Mesendoderm (in vitro differentiated cells): ENCODE data around the gene DDX59.

Experiments
- DNase-seq: peaks from one replicate; pipeline ENCODE4 v3.0.0; 2013
- H2AK5ac ChIP-seq: 2 replicates; pipeline ENCODE4 v1.6.1; 2013; ENCODE audit warnings: low read length, inconsistent platforms
- H2BK120ac ChIP-seq: 2 replicates; pipeline ENCODE4 v1.6.1; 2013; ENCODE audit warnings: low read depth, mild to moderate bottlenecking, low read length, moderate library complexity, mixed read lengths
- H2BK15ac ChIP-seq: replicated peaks from 2 replicates; pipeline ENCODE4 v1.6.1; 2013; ENCODE audit warnings: low read depth, mild to moderate bottlenecking, moderate library complexity
- H2BK5ac ChIP-seq: 2 replicates; pipeline ENCODE4 v1.6.1; 2013; ENCODE audit warnings: low read length, inconsistent platforms
- H3K18ac ChIP-seq: 2 replicates; pipeline ENCODE4 v1.6.1; 2013; ENCODE audit warnings: mild to moderate bottlenecking, low read length, mixed read lengths
- H3K23ac ChIP-seq: one replicate; pipeline ENCODE4 v1.6.1; 2013; ENCODE audit warnings: low read length
- H3K27ac ChIP-seq: 2 replicates; pipeline ENCODE4 v1.5.1; 2013; ENCODE audit warnings: low read depth, mild to moderate bottlenecking, inconsistent platforms, low read length, moderate library complexity
- H3K27me3 ChIP-seq: 2 replicates; pipeline ENCODE4 v1.6.1; 2013; ENCODE audit warnings: low read length, control low read depth, mild to moderate bottlenecking, inconsistent platforms; ENCODE audit not compliant: insufficient read depth, poor library complexity
- H3K36me3 ChIP-seq: 2 replicates; pipeline ENCODE4 v1.6.1; 2013; ENCODE audit warnings: low read length, inconsistent platforms; ENCODE audit not compliant: control insufficient read depth, insufficient read depth
- H3K4ac ChIP-seq: one replicate; pipeline ENCODE4 v1.6.1; 2013; ENCODE audit warnings: low read depth, mild to moderate bottlenecking, low read length, moderate library complexity
- H3K4me1 ChIP-seq: 2 replicates; pipeline ENCODE4 v1.6.1; 2013; ENCODE audit warnings: low read depth, low read length, inconsistent platforms; ENCODE audit not compliant: control insufficient read depth
- H3K4me2 ChIP-seq: 2 replicates; pipeline ENCODE4 v1.6.1; 2013; ENCODE audit warnings: low read length
- H3K4me3 ChIP-seq: 2 replicates; pipeline ENCODE4 v1.5.1; 2013; ENCODE audit warnings: mild to moderate bottlenecking, low read length
- H3K56ac ChIP-seq: one replicate; pipeline ENCODE4 v1.6.1; 2013; ENCODE audit warnings: low read length
- H3K79me1 ChIP-seq: 2 replicates; pipeline ENCODE4 v1.6.1; 2013; ENCODE audit warnings: low read length, inconsistent platforms
- H3K79me2 ChIP-seq: 2 replicates; pipeline ENCODE4 v1.6.1; 2013; ENCODE audit warnings: mild to moderate bottlenecking, low read length; ENCODE audit not compliant: control insufficient read depth, insufficient read depth
- H3K9ac ChIP-seq: 2 replicates; pipeline ENCODE4 v1.6.1; 2013; ENCODE audit warnings: low read length, inconsistent platforms
- H4K5ac ChIP-seq: one replicate; pipeline ENCODE4 v1.6.1; 2013; ENCODE audit warnings: low read length
- H4K8ac ChIP-seq: one replicate; pipeline ENCODE4 v1.6.1; 2013; ENCODE audit warnings: low read depth, mild to moderate bottlenecking, control low read depth, low read length, moderate library complexity
- WGBS: extraction: QIAGEN DNeasy Blood & Tissue Kit; methylation state at CpG from one replicate; pipeline ENCODE4 v1.1.7; 2013; ENCODE audit warnings: low lambda C conversion rate, missing lambda C conversion rate; ENCODE audit not compliant: insufficient coverage; ENCODE audit errors: extremely low coverage; 5-methylcytosine and 5-hydroxymethylcytosine counted together

DDX59 gene

GRCh38 chr1:200692316-200692715 is 22.6 kb upstream of the DDX59 start:
- Histone ChIP-seq H3K4me1 (no peaks in the 10 kb centered on the region), H2BK15ac (no peak overlapping the region), H4K8ac (no peak overlapping the region), H2AK5ac (no peak overlapping the region), H3K79me1 (no peaks in the 10 kb centered on the region), H3K4ac (no peak overlapping the region), H3K56ac (no peak overlapping the region), H3K18ac (no peak overlapping the region), H3K27ac (no peak overlapping the region), H3K79me2 (no peaks in the 10 kb centered on the region), H3K9ac (no peak overlapping the region), H3K4me3 (no peak overlapping the region), H2BK120ac (no peak overlapping the region), H3K23ac (no peak overlapping the region), H3K27me3 (no peaks in the 10 kb centered on the region), H3K36me3 (no peaks in the 10 kb centered on the region), H3K4me2 (no peak overlapping the region), H2BK5ac (no peak overlapping the region), H4K5ac (no peak overlapping the region)
- DNase-seq: no peak
- no CpG with 5 or more reads among the region's 1 CpG for WGBS

DNA sequence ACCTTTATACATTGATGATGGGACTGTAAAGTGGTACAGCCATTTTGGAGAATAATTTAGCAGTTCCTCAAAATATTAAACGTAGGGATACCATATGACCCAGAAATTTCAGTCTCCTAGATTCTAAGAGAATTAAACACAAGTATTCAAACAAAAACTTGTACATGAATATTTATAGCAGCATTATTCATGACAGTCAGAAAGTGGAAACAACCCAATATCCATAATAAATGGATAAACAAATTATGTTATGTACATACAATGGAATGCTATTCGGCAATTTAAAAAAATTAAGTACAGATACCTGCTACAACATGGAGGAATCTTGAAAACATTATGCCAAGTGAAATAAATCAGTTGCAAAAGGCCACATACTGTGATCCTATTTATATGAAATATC is 16.9 kb upstream of the DDX59 start:
- WGBS: no CpG with 5 or more reads among the region's 2 CpGs

GRCh38 chr1:200684015-200684414 is 14.3 kb upstream of the DDX59 start:
- H3K27ac ChIP-seq: no peak overlapping the region
- no peak overlapping the region for H2BK120ac ChIP-seq
- no peak overlapping the region for H3K23ac ChIP-seq
- no CpG with 5 or more reads among the region's 4 CpGs for WGBS
- no peak overlapping the region for H3K18ac ChIP-seq
- no peaks in the 10 kb centered on the region for H3K27me3 ChIP-seq
- no peaks in the 10 kb centered on the region for H3K79me2 ChIP-seq
- no peak overlapping the region for H3K4ac ChIP-seq
- H2BK5ac ChIP-seq: no peak overlapping the region
- H3K79me1 ChIP-seq: no peaks in the 10 kb centered on the region
- no peak overlapping the region for H3K56ac ChIP-seq
- no peak overlapping the region for H3K4me2 ChIP-seq
- DNase-seq: no peak
- no peaks in the 10 kb centered on the region for H3K4me1 ChIP-seq
- H3K36me3 ChIP-seq: no peaks in the 10 kb centered on the region
- H2AK5ac ChIP-seq: no peak overlapping the region
- no peak overlapping the region for H3K9ac ChIP-seq
- no peak overlapping the region for H4K8ac ChIP-seq
- no peak overlapping the region for H2BK15ac ChIP-seq
- no peak overlapping the region for H4K5ac ChIP-seq
- H3K4me3 ChIP-seq: no peak overlapping the region

More for the DNA sequence above, 16.9 kb upstream of the DDX59 start:
- DNase-seq: no peak
- no peak overlapping the region for H3K18ac ChIP-seq
- no peak overlapping the region for H3K4ac ChIP-seq
- no peak overlapping the region for H2BK120ac ChIP-seq
- no peak overlapping the region for H2BK15ac ChIP-seq
- no peak overlapping the region for H3K56ac ChIP-seq
- H3K4me1 ChIP-seq: no peaks in the 10 kb centered on the region
- no peaks in the 10 kb centered on the region for H3K36me3 ChIP-seq
- H2AK5ac ChIP-seq: no peak overlapping the region
- no peak overlapping the region for H3K4me2 ChIP-seq
- no peak overlapping the region for H3K4me3 ChIP-seq
- no peak overlapping the region for H4K8ac ChIP-seq
- H3K9ac ChIP-seq: no peak overlapping the region
- no peak overlapping the region for H4K5ac ChIP-seq
- no peaks in the 10 kb centered on the region for H3K27me3 ChIP-seq
- no peaks in the 10 kb centered on the region for H3K79me2 ChIP-seq
- no peak overlapping the region for H3K27ac ChIP-seq
- no peak overlapping the region for H3K23ac ChIP-seq
- no peak overlapping the region for H2BK5ac ChIP-seq
- no peaks in the 10 kb centered on the region for H3K79me1 ChIP-seq

DNA sequence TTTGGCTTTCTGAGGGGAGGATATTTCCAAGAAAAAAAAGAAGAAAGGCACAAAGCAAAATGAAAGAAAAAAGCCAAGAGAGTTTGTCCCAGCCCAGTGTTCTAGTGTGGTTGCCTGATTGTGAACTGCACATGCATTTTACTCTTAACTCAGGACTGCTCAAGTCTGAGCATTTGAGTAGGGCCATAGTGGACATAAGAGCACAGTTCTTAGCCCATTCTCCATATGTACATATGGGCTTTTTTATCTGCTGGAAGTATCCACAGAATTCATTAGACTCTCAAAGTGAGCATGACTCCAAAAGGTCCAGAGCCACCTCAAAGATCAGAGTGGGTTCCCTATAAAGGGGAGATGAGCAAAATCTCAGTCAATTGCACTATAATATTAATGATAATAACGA is 13.6 kb upstream of the DDX59 start:
- WGBS: no CpG with 5 or more reads among the region's 1 CpG
- no peak overlapping the region for H3K4me2 ChIP-seq
- no peaks in the 10 kb centered on the region for H3K27me3 ChIP-seq
- no peak overlapping the region for H2BK5ac ChIP-seq
- no peaks in the 10 kb centered on the region for H3K4me1 ChIP-seq
- no peak overlapping the region for H2BK120ac ChIP-seq
- no peak overlapping the region for H3K4me3 ChIP-seq
- no peak overlapping the region for H4K8ac ChIP-seq
- DNase-seq: no peak
- no peak overlapping the region for H2BK15ac ChIP-seq
- H3K56ac ChIP-seq: no peak overlapping the region
- H3K79me1 ChIP-seq: no peaks in the 10 kb centered on the region
- no peak overlapping the region for H3K4ac ChIP-seq
- no peak overlapping the region for H3K23ac ChIP-seq
- H3K36me3 ChIP-seq: no peaks in the 10 kb centered on the region
- H3K27ac ChIP-seq: no peak overlapping the region
- H3K18ac ChIP-seq: no peak overlapping the region
- H2AK5ac ChIP-seq: no peak overlapping the region
- no peak overlapping the region for H3K9ac ChIP-seq
- H4K5ac ChIP-seq: no peak overlapping the region
- no peaks in the 10 kb centered on the region for H3K79me2 ChIP-seq

- DNase-seq: no peak
- Histone ChIP-seq H3K56ac (no peak overlapping the region), H3K18ac (no peak overlapping the region), H3K4me2 (no peak overlapping the region), H3K27me3 (no peaks in the 10 kb centered on the region), H2BK5ac (no peak overlapping the region), H3K9ac (no peak overlapping the region), H4K5ac (no peak overlapping the region), H3K27ac (no peak overlapping the region), H3K23ac (no peak overlapping the region), H3K4ac (no peak overlapping the region), H4K8ac (no peak overlapping the region), H2BK15ac (no peak overlapping the region), H3K4me3 (no peak overlapping the region), H3K79me1 (no peaks in the 10 kb centered on the region), H2AK5ac (no peak overlapping the region), H3K4me1 (no peaks in the 10 kb centered on the region), H3K79me2 (no peaks in the 10 kb centered on the region), H2BK120ac (no peak overlapping the region), H3K36me3 (no peaks in the 10 kb centered on the region)
- no CpG with 5 or more reads among the region's 6 CpGs for WGBS
Observed at GRCh38 chr1:200681231-200681630, 11.5 kb upstream of the DDX59 start.

- H3K4ac ChIP-seq: no peak overlapping the region
- no peaks in the 10 kb centered on the region for H3K4me1 ChIP-seq
- H2BK5ac ChIP-seq: no peak overlapping the region
- H4K5ac ChIP-seq: no peak overlapping the region
- no peaks in the 10 kb centered on the region for H3K27me3 ChIP-seq
- H3K56ac ChIP-seq: no peak overlapping the region
- WGBS: no CpG with 5 or more reads among the region's 6 CpGs
- no peak overlapping the region for H3K18ac ChIP-seq
- H3K79me2 ChIP-seq: no peaks in the 10 kb centered on the region
- H3K4me3 ChIP-seq: no peak overlapping the region
- no peak overlapping the region for H3K9ac ChIP-seq
- no peak overlapping the region for H3K23ac ChIP-seq
- no peak overlapping the region for H2BK15ac ChIP-seq
- H4K8ac ChIP-seq: no peak overlapping the region
- no peak overlapping the region for H3K4me2 ChIP-seq
- DNase-seq: no peak
- H3K36me3 ChIP-seq: no peaks in the 10 kb centered on the region
- no peaks in the 10 kb centered on the region for H3K79me1 ChIP-seq
- no peak overlapping the region for H2AK5ac ChIP-seq
- no peak overlapping the region for H2BK120ac ChIP-seq
- H3K27ac ChIP-seq: no peak overlapping the region
Observed at GRCh38 chr1:200676829-200677228, 7.1 kb upstream of the DDX59 start.
